Measurements from ENCODE around the gene SMC1B. TPM values are rescaled to one million over a fixed set of nuclear protein-coding genes. Genes with fewer than 3 reads are reported as not detected.
A peak's percentile ranks its signal among the peaks of the same experiment; 100 is the strongest.
"Not testable (repeated sequence)": the region's sequence is repeated elsewhere in the genome, so short reads cannot be mapped to it uniquely, and the experiment has no call there.

The SMC1B gene
- total RNA-seq, 2 donors from 2014 or later, result 2.7 to 3.2 TPM

- Mint-ChIP-seq H3K27ac (no peak overlapping the region), H3K36me3 (ENCODE audit: insufficient read depth in 2 of 2) (peaks cover 9 to 20% of the 10 kb centered on the region in 2 donors), H3K4me3 (no peak overlapping the region), H3K9me3 (no peaks in the 10 kb centered on the region), H3K27me3 (ENCODE audit: low read depth) (no peaks in the 10 kb centered on the region), H3K4me1 (ENCODE audit: low read depth) (peaks cover 5% of the 10 kb centered on the region)
- DNase-seq (no peak), ATAC-seq (replicated peaks in 1 of 2) (peak in 1 of 2 donors; percentile 43)
These were observed 83.9 kb downstream of the SMC1B start for GRCh38 chr22:45329530-45329936.

DNA sequence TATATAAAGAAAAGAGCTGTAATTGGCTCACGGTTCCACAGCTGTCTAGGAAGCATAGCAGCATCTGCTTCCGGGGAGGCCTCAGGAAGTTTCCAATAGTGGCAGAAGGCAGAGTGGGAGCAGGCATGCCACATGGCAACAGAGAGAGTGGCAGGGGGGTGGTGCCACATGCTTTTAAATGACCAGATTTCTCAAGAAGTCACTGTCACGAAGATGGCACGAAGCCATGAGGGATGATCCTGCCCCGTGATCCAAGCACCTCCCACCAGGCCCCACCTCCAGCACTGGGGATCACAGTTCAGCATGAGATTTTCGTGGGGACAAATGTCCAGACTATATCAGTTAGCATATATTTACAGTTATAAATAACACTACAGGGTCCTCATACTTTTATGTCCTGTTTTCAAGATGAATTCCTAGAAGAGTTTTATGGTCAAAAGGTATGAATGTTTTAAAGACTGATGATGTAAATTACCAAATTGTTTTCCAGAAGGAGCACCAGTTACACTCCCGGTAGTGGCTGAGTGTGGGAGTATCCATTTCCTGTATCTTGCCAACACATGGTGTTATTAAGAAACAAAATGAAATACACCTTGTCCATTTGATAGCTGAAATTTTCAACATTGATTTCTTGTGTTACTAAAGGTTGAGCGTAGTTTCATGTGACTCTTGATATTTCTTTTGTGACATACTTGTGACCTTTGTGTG lies 84.4 kb downstream of the SMC1B start:
- Mint-ChIP-seq H3K27me3 (ENCODE audit: low read depth) (no peaks in the 10 kb centered on the region), H3K4me1 (ENCODE audit: low read depth) (peaks cover 7% of the 10 kb centered on the region), H3K9me3 (no peaks in the 10 kb centered on the region), H3K27ac (peak overlapping the region; percentile 46), H3K36me3 (ENCODE audit: insufficient read depth in 2 of 2) (peaks cover 9 to 22% of the 10 kb centered on the region in 2 donors), H3K4me3 (no peak overlapping the region)
- DNase-seq, result no peak
- no peak for ATAC-seq (replicated peaks in 1 of 2)

DNA sequence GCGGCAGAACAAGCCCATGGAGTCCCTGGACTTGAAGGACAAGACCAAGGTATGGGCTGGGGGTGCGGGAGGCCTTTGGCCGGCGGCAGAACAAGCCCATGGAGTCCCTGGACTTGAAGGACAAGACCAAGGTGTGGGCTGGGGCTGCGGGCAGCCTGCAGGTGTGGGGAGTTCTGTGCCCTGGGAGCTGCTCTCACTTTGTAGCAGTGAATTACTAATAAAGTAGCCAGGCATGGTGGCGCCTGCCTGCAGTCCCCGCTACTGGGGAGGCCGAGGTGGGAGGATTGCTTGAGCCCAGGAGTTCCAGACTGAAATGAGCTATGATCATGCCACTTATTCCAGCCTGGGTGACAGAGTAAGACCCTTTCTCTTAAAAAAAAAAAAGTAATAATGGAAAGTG lies 85.1 kb downstream of the SMC1B start:
- DNase-seq; H3K9me3 Mint-ChIP-seq; H3K4me3 Mint-ChIP-seq; H3K27me3 Mint-ChIP-seq (ENCODE audit: low read depth); ATAC-seq (replicated peaks in 1 of 2): not testable (repeated sequence)
- Mint-ChIP-seq H3K36me3 (ENCODE audit: insufficient read depth in 2 of 2) (peaks cover 17 to 28% of the 10 kb centered on the region in 2 donors), H3K4me1 (ENCODE audit: low read depth) (peaks cover 12% of the 10 kb centered on the region), H3K27ac (peak overlapping the region; percentile 46)

DNA sequence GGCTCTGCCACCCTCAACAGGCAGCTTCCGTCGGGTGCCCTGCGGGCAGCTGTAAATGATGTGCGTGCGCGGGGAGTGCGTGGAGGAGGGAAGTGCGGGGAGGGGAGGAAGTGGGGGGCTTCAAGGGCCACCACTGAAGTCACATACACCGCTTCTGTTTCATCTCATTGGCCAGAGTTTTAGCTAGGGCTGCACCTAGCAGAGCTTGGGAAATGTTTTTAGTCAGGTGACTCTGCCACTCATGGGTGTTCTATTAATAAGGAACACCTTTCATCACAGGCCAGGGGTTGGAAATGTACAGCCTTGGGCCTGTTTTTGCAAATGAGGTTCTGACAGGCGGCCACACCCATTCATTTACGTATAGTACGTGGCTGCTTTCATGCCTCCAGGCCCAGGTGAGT lies 89.1 kb downstream of the SMC1B start:
- peaks cover 17 to 36% of the 10 kb centered on the region in 2 donors for H3K36me3 Mint-ChIP-seq (ENCODE audit: insufficient read depth in 2 of 2)
- no peaks in the 10 kb centered on the region for H3K9me3 Mint-ChIP-seq
- DNase-seq (no peak), ATAC-seq (replicated peaks in 1 of 2) (no peak)
- H3K27me3 Mint-ChIP-seq (ENCODE audit: low read depth), result no peaks in the 10 kb centered on the region
- H3K4me1 Mint-ChIP-seq (ENCODE audit: low read depth), result peaks cover 40% of the 10 kb centered on the region
- H3K27ac Mint-ChIP-seq, result peak overlapping the region; percentile 18
- peak overlapping the region in 1 of 2 donors; percentile 15 for H3K4me3 Mint-ChIP-seq

- no peak for ATAC-seq (replicated peaks in 1 of 2)
- Mint-ChIP-seq H3K4me1 (ENCODE audit: low read depth) (peaks cover 44% of the 10 kb centered on the region), H3K27ac (peak overlapping the region; percentile 18)
These were observed 89.7 kb downstream of the SMC1B start for GRCh38 chr22:45323695-45324094.

DNA sequence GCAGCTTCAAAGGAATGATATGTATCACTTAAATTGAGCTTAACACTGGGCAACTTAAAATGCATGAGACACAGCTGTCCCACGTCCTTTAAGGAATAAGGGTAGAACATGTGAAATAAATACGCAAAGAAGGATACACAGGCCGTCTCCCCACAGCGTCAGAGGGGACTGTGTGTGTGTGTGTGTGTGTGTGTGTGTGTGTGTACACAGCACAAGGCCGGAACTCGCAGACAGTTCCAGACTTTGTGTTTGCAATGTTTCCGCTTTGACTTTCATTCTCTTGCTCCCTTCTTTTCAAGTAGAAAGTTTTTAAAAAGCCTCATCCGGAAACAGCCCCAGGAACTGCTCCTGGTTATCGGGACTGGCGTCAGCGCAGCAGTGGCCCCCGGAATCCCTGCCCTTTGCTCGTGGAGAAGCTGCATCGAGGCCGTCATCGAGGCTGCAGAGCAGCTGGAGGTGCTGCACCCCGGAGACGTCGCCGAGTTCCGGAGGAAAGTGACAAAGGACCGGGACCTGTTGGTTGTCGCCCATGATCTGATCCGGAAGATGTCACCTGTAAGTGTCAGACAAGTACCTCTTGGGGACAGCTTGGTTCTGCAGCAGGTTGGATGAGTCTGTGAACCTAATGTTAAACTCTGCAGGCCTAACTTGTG lies 90.4 kb downstream of the SMC1B start:
- Mint-ChIP-seq H3K9me3 (no peaks in the 10 kb centered on the region), H3K27me3 (ENCODE audit: low read depth) (no peaks in the 10 kb centered on the region)
- no peak for DNase-seq

More at GRCh38 chr22:45323695-45324094, 89.7 kb downstream of the SMC1B start:
- peaks cover 17 to 36% of the 10 kb centered on the region in 2 donors for H3K36me3 Mint-ChIP-seq (ENCODE audit: insufficient read depth in 2 of 2)
- no peaks in the 10 kb centered on the region for H3K27me3 Mint-ChIP-seq (ENCODE audit: low read depth)
- no peaks in the 10 kb centered on the region for H3K9me3 Mint-ChIP-seq
- peak overlapping the region; percentile 1 to 15 for H3K4me3 Mint-ChIP-seq
- DNase-seq, result no peak

DNA sequence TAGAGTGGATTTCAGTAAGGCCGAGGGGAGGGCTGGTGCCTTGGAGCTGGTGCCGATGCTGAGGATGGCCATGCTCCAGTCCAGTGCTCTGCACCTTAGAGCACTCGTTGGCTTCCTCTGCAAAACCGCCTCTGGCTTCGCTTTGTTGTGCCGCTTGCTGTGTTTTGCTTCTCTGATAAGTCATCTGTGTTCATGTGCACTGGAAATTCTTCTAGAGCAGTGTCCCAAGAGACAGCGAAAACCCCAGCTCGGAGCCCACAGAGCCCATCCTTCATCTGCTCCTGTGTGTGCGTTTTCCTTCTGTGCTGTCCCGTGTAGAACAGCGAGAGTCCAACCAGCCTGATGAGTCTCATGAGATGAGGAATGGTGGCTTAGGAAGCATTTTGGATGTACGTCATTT lies 91.6 kb downstream of the SMC1B start:
- no peaks in the 10 kb centered on the region for H3K9me3 Mint-ChIP-seq
- peak overlapping the region; percentile 73 for H3K27ac Mint-ChIP-seq
- DNase-seq, result no peak
- peak overlapping the region; percentile 39 to 60 for H3K4me3 Mint-ChIP-seq
- no peaks in the 10 kb centered on the region for H3K27me3 Mint-ChIP-seq (ENCODE audit: low read depth)
- peaks cover 60% of the 10 kb centered on the region for H3K4me1 Mint-ChIP-seq (ENCODE audit: low read depth)
- H3K36me3 Mint-ChIP-seq (ENCODE audit: insufficient read depth in 2 of 2), result peaks cover 15 to 31% of the 10 kb centered on the region in 2 donors
- no peak for ATAC-seq (replicated peaks in 1 of 2)

More for the DNA sequence above, 90.4 kb downstream of the SMC1B start:
- Mint-ChIP-seq H3K27ac (peak overlapping the region; percentile 18), H3K4me1 (ENCODE audit: low read depth) (peaks cover 48% of the 10 kb centered on the region), H3K4me3 (peak overlapping the region; percentile 20 to 55), H3K36me3 (ENCODE audit: insufficient read depth in 2 of 2) (peaks cover 17 to 36% of the 10 kb centered on the region in 2 donors)
- no peak for ATAC-seq (replicated peaks in 1 of 2)

DNA sequence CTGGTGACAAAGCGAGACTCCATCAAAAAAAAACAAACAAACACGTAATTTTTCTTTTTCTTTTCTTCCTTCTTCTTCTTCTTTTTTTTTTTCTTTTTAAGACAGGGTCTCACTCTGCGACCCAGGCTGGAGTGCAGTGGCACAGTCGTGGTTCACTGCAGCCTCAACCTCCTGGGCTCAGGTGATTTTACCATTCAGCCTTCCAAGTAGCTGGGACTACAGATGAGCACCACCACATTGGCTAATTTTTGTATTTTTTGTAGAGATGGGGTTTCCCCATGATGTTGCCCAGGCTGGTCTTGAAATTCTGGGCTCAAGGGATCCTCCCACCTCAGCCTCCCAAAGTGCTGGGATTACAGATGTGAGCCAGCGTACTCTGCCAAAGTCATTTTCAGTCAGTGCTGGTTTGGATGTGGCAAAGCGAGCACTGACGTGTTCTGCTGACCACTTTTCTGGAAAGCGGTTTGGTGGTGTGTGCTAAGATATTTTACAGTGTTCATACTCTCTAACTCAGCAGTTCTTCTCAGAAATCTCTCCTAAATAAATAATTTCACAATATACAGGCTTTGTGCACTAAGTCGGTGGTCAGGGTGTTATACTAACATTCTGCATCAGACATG lies 92.9 kb downstream of the SMC1B start:
- peak in 1 of 2 donors; percentile 18 for DNase-seq
- H3K27me3 Mint-ChIP-seq (ENCODE audit: low read depth), result no peaks in the 10 kb centered on the region
- H3K36me3 Mint-ChIP-seq (ENCODE audit: insufficient read depth in 2 of 2), result peaks cover 14 to 26% of the 10 kb centered on the region in 2 donors

GRCh38 chr22:45319324-45319685 lies 94.1 kb downstream of the SMC1B start:
- peak overlapping the region; percentile 98 for H3K27ac Mint-ChIP-seq
- DNase-seq, result no peak
- peak overlapping the region; percentile 89 to 96 for H3K4me3 Mint-ChIP-seq
- ATAC-seq (replicated peaks in 1 of 2), result peak; percentile 1 to 6
- peaks cover 9 to 20% of the 10 kb centered on the region in 2 donors for H3K36me3 Mint-ChIP-seq (ENCODE audit: insufficient read depth in 2 of 2)
- H3K27me3 Mint-ChIP-seq (ENCODE audit: low read depth), result no peaks in the 10 kb centered on the region
- peaks cover 83% of the 10 kb centered on the region for H3K4me1 Mint-ChIP-seq (ENCODE audit: low read depth)
- no peaks in the 10 kb centered on the region for H3K9me3 Mint-ChIP-seq

More for the DNA sequence above, 92.9 kb downstream of the SMC1B start:
- Mint-ChIP-seq H3K27ac (peak overlapping the region; percentile 98), H3K4me1 (ENCODE audit: low read depth) (peaks cover 73% of the 10 kb centered on the region), H3K4me3 (peak overlapping the region; percentile 89 to 96), H3K9me3 (no peaks in the 10 kb centered on the region)
- ATAC-seq (replicated peaks in 1 of 2), result no peak

DNA sequence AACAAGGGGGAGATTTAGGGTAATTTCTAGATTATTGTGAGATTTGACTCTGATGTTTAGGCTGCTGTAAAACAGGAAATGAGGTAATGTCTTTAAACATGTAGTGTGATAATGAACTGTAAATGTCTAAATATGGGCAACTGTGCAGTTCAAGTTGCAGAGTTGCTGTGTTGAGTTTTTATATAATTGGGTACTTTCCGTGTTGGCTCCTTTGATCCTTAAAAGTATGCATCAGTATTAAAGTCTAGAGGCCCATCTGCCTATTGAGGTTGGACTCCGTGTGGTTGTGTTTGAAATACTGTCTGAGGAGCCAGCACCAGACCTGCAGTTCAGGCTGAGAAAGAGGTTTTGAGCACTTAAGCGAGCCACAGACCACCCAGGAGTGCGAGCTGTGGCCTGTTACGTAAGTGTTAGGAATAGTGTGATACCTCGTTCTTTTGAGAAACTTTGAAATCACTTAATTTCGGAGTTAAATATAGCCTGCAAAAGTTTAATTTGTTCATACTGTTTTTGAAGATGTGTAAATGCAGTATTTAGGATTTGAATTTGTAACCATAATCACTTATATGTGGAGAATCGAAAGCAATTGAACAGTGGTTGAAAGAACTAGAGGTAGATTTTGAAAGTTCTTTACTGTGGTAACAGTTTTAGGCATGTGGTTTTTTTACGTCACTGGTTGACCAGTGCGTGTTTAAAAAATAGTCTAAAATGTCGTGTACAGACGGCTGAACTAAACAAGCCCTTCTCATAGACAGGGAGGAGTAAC lies 94.7 kb downstream of the SMC1B start:
- ATAC-seq (replicated peaks in 1 of 2) (peak; percentile 69 to 74), DNase-seq (peak; percentile 62 to 65)
- Mint-ChIP-seq H3K4me1 (ENCODE audit: low read depth) (peaks cover 84% of the 10 kb centered on the region), H3K4me3 (peak overlapping the region; percentile 89 to 96), H3K36me3 (ENCODE audit: insufficient read depth in 2 of 2) (peaks cover 7 to 15% of the 10 kb centered on the region in 2 donors), H3K9me3 (no peaks in the 10 kb centered on the region), H3K27ac (peak overlapping the region; percentile 98), H3K27me3 (ENCODE audit: low read depth) (no peaks in the 10 kb centered on the region)

DNA sequence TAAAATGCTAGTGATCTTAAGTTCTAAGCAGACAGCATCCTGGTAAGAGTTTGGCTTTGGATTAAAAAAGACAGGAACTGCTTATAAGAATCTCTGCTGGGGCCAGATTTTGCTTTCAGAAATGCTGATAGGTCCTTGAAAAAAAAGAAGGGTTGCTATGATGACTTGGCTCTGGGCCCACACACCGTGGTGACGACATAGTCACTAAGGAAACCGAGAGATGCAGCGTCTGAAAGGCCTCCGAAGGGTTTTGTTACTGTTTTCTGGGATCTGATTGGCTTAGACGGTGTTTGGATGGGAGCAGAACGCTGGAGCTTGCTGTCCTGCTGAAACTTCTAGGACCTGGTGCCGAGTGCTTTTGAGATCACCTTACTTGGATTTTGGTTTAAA lies 95.2 kb downstream of the SMC1B start:
- Mint-ChIP-seq H3K4me1 (ENCODE audit: low read depth) (peaks cover 87% of the 10 kb centered on the region), H3K27ac (peak overlapping the region; percentile 98)

GRCh38 chr22:45317551-45318167 lies 95.7 kb downstream of the SMC1B start:
- H3K9me3 Mint-ChIP-seq, result no peaks in the 10 kb centered on the region
- peak overlapping the region; percentile 98 for H3K27ac Mint-ChIP-seq
- H3K4me1 Mint-ChIP-seq (ENCODE audit: low read depth), result peaks cover 92% of the 10 kb centered on the region
- H3K27me3 Mint-ChIP-seq (ENCODE audit: low read depth), result no peaks in the 10 kb centered on the region
- ATAC-seq (replicated peaks in 1 of 2) (no peak), DNase-seq (no peak)
- H3K4me3 Mint-ChIP-seq, result peak overlapping the region; percentile 89 to 96
- H3K36me3 Mint-ChIP-seq (ENCODE audit: insufficient read depth in 2 of 2), result peaks cover 0 to 9% of the 10 kb centered on the region in 2 donors

More for the DNA sequence above, 95.2 kb downstream of the SMC1B start:
- DNase-seq (peak; percentile 86 to 90), ATAC-seq (replicated peaks in 1 of 2) (peak; percentile 79 to 82)
- Mint-ChIP-seq H3K4me3 (peak overlapping the region; percentile 89 to 96), H3K27me3 (ENCODE audit: low read depth) (no peaks in the 10 kb centered on the region), H3K36me3 (ENCODE audit: insufficient read depth in 2 of 2) (peaks cover 1 to 10% of the 10 kb centered on the region in 2 donors), H3K9me3 (no peaks in the 10 kb centered on the region)

Data from activated T-cell treated with anti-CD3 and anti-CD28 coated beads, Interleukin-2, amount 50 U/mL, for 72 hours (primary cell).